GM19043 (cell line): Measurements from ENCODE around the gene NUB1.

Experiments
- ATAC-seq: cut with Tn5 transposase; IDR thresholded peaks from one replicate; pipeline ENCODE4 v1.9.1; 2021; ENCODE audit warnings: low read depth; ENCODE audit not compliant: unreplicated experiment

The NUB1 gene

GRCh38 chr7:151415375-151416105 is 73.9 kb downstream of the NUB1 start:
- ATAC-seq, result no peak

GRCh38 chr7:151416112-151416940 is 74.7 kb downstream of the NUB1 start:
- ATAC-seq, result no peak

- ATAC-seq, result no peak
Measured at GRCh38 chr7:151416941-151417315, 75.3 kb downstream of the NUB1 start.

GRCh38 chr7:151420144-151420543 is 78.5 kb downstream of the NUB1 start:
- ATAC-seq, result no peak

GRCh38 chr7:151422212-151422611 is 80.6 kb downstream of the NUB1 start:
- no peak for ATAC-seq

GRCh38 chr7:151423226-151423625 is 81.6 kb downstream of the NUB1 start:
- ATAC-seq, result no peak

GRCh38 chr7:151423936-151424335 is 82.3 kb downstream of the NUB1 start:
- ATAC-seq, result no peak

GRCh38 chr7:151424799-151425198 is 83.2 kb downstream of the NUB1 start:
- ATAC-seq, result no peak

GRCh38 chr7:151425670-151426440 is 84.2 kb downstream of the NUB1 start:
- no peak for ATAC-seq

- no peak for ATAC-seq
Measured at GRCh38 chr7:151426441-151426903, 84.9 kb downstream of the NUB1 start.

- no peak for ATAC-seq
Measured at GRCh38 chr7:151426904-151427704, 85.5 kb downstream of the NUB1 start.

- no peak for ATAC-seq
Measured at GRCh38 chr7:151427705-151428377, 86.2 kb downstream of the NUB1 start.
